Progenitor cell of endocrine pancreas (in vitro differentiated cells): ENCODE measurements around the gene NUDT7. TPM values are rescaled to one million over a fixed set of nuclear protein-coding genes. Genes with fewer than 3 reads are reported as not detected.

Experiments used
- DNase-seq: peaks from one replicate; pipeline ENCODE4 v3.0.0; 2021; ENCODE audit warnings: low spot score; ENCODE audit not compliant: unreplicated experiment
- H3K27ac Mint-ChIP-seq: 2 replicates; pipeline ENCODE4 v1.8.0; 2021; ENCODE audit warnings: mild to moderate bottlenecking, moderate library complexity, mixed read lengths
- H3K27me3 Mint-ChIP-seq: 2 replicates; pipeline ENCODE4 v1.8.0; 2021; ENCODE audit warnings: mixed read lengths
- H3K36me3 Mint-ChIP-seq: 2 replicates; pipeline ENCODE4 v1.8.0; 2022; ENCODE audit warnings: mixed read lengths; ENCODE audit not compliant: insufficient read depth
- H3K4me1 Mint-ChIP-seq: 2 replicates; pipeline ENCODE4 v1.8.0; 2021; ENCODE audit warnings: low read depth, mixed read lengths
- H3K4me3 Mint-ChIP-seq: 2 replicates; pipeline ENCODE4 v1.8.0; 2021; ENCODE audit warnings: low read depth, mild to moderate bottlenecking, moderate library complexity, mixed read lengths
- H3K9me3 Mint-ChIP-seq: 2 replicates; pipeline ENCODE4 v1.8.0; 2021; ENCODE audit warnings: low read depth, mixed read lengths
- total RNA-seq: library from RNA; stranded (reverse); gene quantifications from 2 replicates; pipeline ENCODE4 v1.2.1, GENCODE V29; 2021
- TF ChIP-seq, protein P1 (sequence below): fragments of 200-600 bp; sonication (generic); IDR thresholded peaks from one replicate; pipeline ENCODE4 v1.5.0; 2021; ENCODE audit warnings: antibody characterized with exemption, mild to moderate bottlenecking; ENCODE audit not compliant: unreplicated experiment

Gene NUDT7
- total RNA-seq, 1 donor from 2014 or later: 4.2 TPM

DNA sequence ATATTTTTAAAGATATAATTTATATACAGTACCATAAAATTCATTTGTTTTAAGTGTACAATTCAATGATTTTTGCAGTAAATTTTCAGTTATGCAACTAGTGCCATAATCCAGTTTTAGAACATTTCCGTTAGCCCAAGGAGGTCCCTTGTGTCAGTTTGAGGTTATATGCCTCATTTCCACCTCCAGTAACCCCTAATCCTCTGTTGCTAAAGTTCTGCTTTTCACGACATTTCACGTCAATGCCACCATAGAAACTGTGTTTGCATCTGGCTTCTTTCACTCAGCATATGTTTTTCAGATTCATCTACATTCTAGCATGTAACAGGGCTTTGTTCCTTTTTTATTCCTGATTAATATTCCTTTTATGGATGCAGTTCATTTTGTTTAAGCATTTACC, 42.4 kb upstream of the NUDT7 start:
- Mint-ChIP-seq H3K27me3 (no peaks in the 10 kb centered on the region), H3K4me3 (no peak overlapping the region), H3K27ac (no peak overlapping the region), H3K9me3 (no peaks in the 10 kb centered on the region), H3K4me1 (no peaks in the 10 kb centered on the region), H3K36me3 (no peaks in the 10 kb centered on the region)
- no peak for DNase-seq
- TF ChIP-seq, protein P1, sequence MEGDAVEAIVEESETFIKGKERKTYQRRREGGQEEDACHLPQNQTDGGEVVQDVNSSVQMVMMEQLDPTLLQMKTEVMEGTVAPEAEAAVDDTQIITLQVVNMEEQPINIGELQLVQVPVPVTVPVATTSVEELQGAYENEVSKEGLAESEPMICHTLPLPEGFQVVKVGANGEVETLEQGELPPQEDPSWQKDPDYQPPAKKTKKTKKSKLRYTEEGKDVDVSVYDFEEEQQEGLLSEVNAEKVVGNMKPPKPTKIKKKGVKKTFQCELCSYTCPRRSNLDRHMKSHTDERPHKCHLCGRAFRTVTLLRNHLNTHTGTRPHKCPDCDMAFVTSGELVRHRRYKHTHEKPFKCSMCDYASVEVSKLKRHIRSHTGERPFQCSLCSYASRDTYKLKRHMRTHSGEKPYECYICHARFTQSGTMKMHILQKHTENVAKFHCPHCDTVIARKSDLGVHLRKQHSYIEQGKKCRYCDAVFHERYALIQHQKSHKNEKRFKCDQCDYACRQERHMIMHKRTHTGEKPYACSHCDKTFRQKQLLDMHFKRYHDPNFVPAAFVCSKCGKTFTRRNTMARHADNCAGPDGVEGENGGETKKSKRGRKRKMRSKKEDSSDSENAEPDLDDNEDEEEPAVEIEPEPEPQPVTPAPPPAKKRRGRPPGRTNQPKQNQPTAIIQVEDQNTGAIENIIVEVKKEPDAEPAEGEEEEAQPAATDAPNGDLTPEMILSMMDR: no peak

DNA sequence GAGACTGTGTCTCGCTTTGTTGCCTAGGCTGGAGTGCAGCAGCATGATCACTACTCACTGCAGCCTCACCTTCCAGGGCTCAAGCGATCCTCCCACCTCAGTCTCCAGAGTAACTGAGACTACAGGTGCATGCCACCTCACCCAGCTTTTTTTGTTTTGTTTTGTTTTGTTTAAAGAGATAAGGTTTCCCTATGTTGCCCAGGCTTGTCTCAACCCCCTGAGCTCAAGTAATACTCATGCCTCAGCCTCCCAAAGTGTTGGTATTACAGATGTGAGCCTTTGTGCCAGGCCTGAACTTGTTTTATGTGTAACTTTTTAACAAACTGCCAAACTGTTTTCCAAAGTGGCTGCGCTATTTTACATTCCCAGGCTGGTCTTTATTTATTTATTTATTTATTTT, 41.8 kb upstream of the NUDT7 start:
- Mint-ChIP-seq H3K36me3 (no peaks in the 10 kb centered on the region), H3K4me1 (no peaks in the 10 kb centered on the region), H3K4me3 (no peak overlapping the region), H3K27me3 (no peaks in the 10 kb centered on the region), H3K27ac (no peak overlapping the region), H3K9me3 (no peaks in the 10 kb centered on the region)
- TF ChIP-seq, protein P1: no peak
- DNase-seq: no peak

DNA sequence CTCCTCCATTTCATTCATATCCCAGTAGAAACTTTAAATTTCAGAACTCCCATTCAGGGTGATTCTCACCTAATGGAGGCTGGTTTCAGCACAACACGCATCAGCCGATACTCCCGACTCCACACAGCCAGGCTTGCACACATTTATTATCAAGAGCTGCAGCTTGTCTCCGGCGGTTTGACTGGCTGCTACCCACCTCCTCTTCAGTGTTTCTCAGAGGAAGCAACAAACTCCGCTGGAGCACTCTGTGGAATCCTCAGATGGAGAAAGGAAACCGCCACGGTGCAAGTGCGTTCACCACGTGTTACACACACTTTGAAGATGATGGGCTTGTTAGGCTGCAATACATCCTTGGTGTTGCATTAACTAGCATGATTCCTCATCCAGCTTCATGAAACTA, 39.7 kb upstream of the NUDT7 start:
- Mint-ChIP-seq H3K36me3 (no peaks in the 10 kb centered on the region), H3K27me3 (peaks cover 6% of the 10 kb centered on the region), H3K27ac (no peak overlapping the region), H3K4me3 (no peak overlapping the region), H3K4me1 (no peaks in the 10 kb centered on the region), H3K9me3 (no peaks in the 10 kb centered on the region)
- no peak for DNase-seq
- TF ChIP-seq, protein P1: no peak

- Mint-ChIP-seq H3K4me1 (no peaks in the 10 kb centered on the region), H3K36me3 (no peaks in the 10 kb centered on the region), H3K4me3 (no peak overlapping the region), H3K9me3 (no peaks in the 10 kb centered on the region), H3K27me3 (peaks cover 6% of the 10 kb centered on the region), H3K27ac (no peak overlapping the region)
- TF ChIP-seq, protein P1: no peak
- no peak for DNase-seq
Measured at GRCh38 chr16:77683397-77684180, 38.7 kb upstream of the NUDT7 start.

DNA sequence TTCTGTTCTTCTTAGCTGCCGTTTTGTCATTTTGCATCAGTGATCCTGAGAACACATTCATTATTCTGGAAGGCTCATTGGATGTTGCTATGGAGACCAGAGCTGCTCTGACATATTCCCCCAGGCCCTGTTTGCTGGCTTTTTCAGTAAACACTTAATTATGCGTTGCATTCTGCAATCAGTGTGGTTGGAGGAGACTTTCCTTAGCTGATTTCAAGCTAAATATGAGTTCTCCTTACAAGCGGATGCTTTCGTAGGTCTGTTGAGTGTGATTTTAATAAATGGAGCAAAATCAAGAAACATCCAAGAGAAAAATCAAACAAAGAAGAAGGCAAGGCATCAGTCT, 38.2 kb upstream of the NUDT7 start:
- Mint-ChIP-seq H3K27ac (no peak overlapping the region), H3K36me3 (no peaks in the 10 kb centered on the region), H3K4me1 (no peaks in the 10 kb centered on the region), H3K27me3 (peaks cover 6% of the 10 kb centered on the region), H3K4me3 (no peak overlapping the region), H3K9me3 (no peaks in the 10 kb centered on the region)
- DNase-seq: no peak
- TF ChIP-seq, protein P1: no peak
